ENCODE results near the gene OSMR.

DNA sequence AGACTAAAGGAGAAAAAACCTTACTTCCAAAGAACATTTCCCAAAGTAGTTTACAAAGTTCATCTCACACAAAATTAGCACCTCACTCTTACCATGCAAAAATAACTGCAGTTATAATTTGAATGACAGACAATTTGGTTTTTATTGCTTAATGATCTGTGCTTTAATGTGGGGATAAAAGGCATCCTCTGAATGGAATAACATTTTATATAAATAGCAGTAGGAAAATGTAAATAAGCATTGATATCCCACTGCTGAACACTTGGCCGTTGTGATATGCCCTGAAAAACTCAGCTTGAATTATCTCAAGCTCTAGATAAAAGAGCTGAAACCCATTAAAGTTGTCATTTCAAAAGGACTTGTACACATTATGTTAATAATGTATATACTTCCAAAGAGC lies 93.2 kb downstream of the OSMR start:
- TF ChIP-seq CTCF (conservative IDR thresholded peaks at IDR 0.05) (no peak), ZFX (IDR thresholded peaks at IDR 0.05) (no peak)

All from C4-2B (cell line).